IgD-negative memory B cell (primary cell): ENCODE results near the gene PAX7. TPM values are rescaled to one million over a fixed set of nuclear protein-coding genes. Genes with fewer than 3 reads are reported as not detected.

Experiments used
- H3K27ac Mint-ChIP-seq, 3 donors: one replicate each; pipeline ENCODE4 v1.8.0; 2020 to 2022; ENCODE audit warnings: mild to moderate bottlenecking in 3 of 3, mixed read lengths in 3 of 3, moderate library complexity in 1 of 3
- H3K27me3 Mint-ChIP-seq: one replicate; pipeline ENCODE4 v1.8.0; 2021; ENCODE audit warnings: mixed read lengths
- H3K36me3 Mint-ChIP-seq: one replicate; pipeline ENCODE4 v1.8.0; 2020; ENCODE audit warnings: mild to moderate bottlenecking, mixed read lengths
- H3K4me1 Mint-ChIP-seq, 3 donors: one replicate each; pipeline ENCODE4 v1.8.0; 2020 to 2022; ENCODE audit warnings: mixed read lengths in 3 of 3, mild to moderate bottlenecking in 1 of 3
- H3K4me3 Mint-ChIP-seq, 4 donors: one replicate each; pipeline ENCODE4 v1.8.0; 2020 to 2022; ENCODE audit warnings: mild to moderate bottlenecking in 4 of 4, mixed read lengths in 4 of 4, moderate library complexity in 3 of 4
- H3K9me3 Mint-ChIP-seq, 3 donors: one replicate each; pipeline ENCODE4 v1.8.0; 2020 to 2021; ENCODE audit warnings: mixed read lengths in 3 of 3, mild to moderate bottlenecking in 1 of 3
- polyA plus RNA-seq: library from polyadenylated mRNA; unstranded; fragments of 300-500 nt; fragmentation: Illumina TruSeq; gene quantifications from one replicate; pipeline ENCODE4 v1.2.3, GENCODE V29; 2021

PAX7 gene
- polyA plus RNA-seq, 1 donor from 2014 or later: not detected

DNA sequence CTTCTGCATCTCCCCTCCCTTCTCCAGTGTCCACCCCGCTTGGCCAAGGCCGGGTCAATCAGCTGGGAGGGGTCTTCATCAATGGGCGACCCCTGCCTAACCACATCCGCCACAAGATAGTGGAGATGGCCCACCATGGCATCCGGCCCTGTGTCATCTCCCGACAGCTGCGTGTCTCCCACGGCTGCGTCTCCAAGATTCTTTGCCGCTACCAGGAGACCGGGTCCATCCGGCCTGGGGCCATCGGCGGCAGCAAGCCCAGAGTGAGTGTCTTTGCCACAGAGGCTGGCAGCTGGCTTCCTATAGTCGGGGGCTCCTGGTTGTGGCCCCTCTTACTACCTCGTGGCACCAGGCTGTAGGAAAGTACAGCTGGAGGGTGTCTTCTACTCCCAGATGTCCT, 3.6 kb downstream of the PAX7 start:
- Mint-ChIP-seq H3K4me1 (peaks cover 0 to 2% (median 0%) of the 10 kb centered on the region in 3 donors), H3K9me3 (peaks cover 0 to 6% (median 0%) of the 10 kb centered on the region in 3 donors), H3K4me3 (peak overlapping the region in 1 of 4 donors; percentile 45), H3K27ac (peak overlapping the region in 1 of 3 donors; percentile 18), H3K27me3 (peaks cover 68% of the 10 kb centered on the region), H3K36me3 (peaks cover 3% of the 10 kb centered on the region)

DNA sequence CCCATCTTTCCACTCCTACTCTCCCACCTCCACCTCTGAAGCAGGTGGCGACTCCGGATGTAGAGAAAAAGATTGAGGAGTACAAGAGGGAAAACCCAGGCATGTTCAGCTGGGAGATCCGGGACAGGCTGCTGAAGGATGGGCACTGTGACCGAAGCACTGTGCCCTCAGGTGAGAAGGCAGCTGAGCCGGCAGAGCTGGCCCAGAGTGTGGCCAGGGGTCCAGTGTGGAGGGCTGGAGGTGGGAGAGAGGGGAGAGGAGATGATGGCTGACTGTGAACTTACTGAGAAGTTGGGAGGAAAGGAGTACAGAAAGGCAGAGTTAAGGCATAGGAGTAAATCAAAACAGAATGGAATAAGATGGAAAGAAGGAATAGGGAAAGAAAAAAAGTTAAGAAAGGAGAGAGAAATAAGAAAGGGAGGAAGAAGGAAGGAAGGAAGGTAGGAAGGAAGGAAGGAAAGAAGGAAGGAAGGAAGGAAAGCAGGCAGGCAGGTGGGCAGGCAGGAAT, 4.5 kb downstream of the PAX7 start:
- Mint-ChIP-seq H3K27me3 (peaks cover 69% of the 10 kb centered on the region), H3K9me3 (peaks cover 0 to 6% (median 0%) of the 10 kb centered on the region in 3 donors), H3K4me1 (peaks cover 0 to 2% (median 0%) of the 10 kb centered on the region in 3 donors), H3K36me3 (peaks cover 3% of the 10 kb centered on the region), H3K4me3 (peak overlapping the region in 1 of 4 donors; percentile 18), H3K27ac (no peak overlapping the region)

DNA sequence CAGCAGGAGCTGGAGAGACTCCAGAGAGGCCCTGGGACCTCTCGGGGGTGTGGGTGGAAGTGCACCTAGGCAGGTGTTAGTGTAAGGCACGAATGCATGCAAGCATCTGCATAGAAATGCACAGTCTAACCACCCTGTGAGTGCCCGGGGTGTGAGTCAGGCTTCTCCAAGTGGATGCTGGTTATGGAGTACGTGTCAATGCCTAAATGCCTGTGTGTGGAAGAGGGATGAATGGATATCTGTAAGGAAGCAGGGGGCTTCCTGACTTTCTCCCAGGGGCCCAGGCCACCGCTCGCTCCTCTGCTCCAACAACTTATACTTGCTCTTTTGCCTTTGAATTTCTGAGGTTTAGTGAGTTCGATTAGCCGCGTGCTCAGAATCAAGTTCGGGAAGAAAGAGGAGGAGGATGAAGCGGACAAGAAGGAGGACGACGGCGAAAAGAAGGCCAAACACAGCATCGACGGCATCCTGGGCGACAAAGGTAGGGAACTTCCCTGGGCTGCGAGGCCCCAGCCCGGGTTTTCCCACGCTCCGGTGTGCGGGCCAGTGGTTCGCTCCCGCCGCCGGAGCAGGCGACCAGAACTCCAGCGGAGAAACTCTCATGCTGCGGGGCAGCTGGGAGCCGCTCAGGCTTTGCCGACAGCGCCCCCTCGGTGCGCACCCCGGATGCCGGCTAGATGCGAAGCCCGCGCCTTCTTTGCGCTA, 5.4 kb downstream of the PAX7 start:
- H3K27me3 Mint-ChIP-seq: peaks cover 68% of the 10 kb centered on the region

DNA sequence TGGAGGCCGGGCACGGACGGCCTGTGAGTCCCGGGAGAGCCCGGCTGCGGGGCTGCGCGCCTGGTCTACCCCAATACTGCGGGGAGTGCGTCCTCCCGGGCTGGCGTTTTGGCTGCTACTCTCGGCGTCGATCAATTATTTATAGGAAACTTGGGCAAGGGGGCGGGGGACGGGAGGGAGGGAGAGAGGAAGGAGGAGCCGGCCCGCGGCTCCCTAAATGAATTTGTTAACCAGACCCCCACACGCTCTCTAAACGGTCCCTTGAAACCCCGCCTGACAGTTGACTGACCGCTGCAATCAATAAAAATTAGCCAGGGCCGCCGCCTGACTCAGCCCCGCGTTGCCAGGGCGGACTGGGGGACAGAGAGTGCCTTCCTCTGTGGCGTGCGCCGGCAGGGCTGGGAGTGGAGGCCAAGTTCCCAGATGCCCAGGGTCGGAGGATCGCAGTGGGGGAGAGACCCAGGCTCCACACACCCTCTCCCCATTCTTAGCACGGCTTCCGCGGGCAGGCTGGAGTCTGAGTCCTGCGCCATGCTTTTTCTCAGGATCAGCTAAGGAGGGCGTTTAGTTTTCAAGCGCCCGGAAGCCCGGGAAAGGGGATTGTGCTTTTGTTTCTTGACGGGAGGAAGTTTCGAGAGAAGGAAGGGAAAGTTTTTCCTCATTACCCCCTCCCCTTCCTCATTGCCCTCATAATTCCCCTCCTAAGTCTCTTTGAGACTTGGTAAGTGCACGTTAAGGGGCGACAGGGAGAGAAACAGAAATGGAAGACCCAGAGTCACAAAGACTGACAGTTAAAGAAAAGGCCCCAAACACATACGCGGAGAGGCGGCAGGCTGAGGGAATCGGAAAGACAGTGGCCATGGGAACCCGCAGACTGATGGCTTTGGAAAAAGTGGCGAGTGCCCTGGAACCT, 6.2 kb downstream of the PAX7 start:
- H3K9me3 Mint-ChIP-seq: peaks cover 0 to 6% (median 0%) of the 10 kb centered on the region in 3 donors
- peaks cover 4% of the 10 kb centered on the region for H3K36me3 Mint-ChIP-seq
- no peaks in the 10 kb centered on the region for H3K4me1 Mint-ChIP-seq
- H3K27ac Mint-ChIP-seq: peak overlapping the region in 1 of 3 donors; percentile 62
- no peak overlapping the region for H3K4me3 Mint-ChIP-seq
- H3K27me3 Mint-ChIP-seq: peaks cover 72% of the 10 kb centered on the region

More for the DNA sequence above, 5.4 kb downstream of the PAX7 start:
- H3K9me3 Mint-ChIP-seq: peaks cover 0 to 6% (median 0%) of the 10 kb centered on the region in 3 donors
- H3K36me3 Mint-ChIP-seq: peaks cover 4% of the 10 kb centered on the region
- no peaks in the 10 kb centered on the region for H3K4me1 Mint-ChIP-seq
- no peak overlapping the region for H3K27ac Mint-ChIP-seq
- H3K4me3 Mint-ChIP-seq: peak overlapping the region in 2 of 4 donors; percentile 18 to 43

DNA sequence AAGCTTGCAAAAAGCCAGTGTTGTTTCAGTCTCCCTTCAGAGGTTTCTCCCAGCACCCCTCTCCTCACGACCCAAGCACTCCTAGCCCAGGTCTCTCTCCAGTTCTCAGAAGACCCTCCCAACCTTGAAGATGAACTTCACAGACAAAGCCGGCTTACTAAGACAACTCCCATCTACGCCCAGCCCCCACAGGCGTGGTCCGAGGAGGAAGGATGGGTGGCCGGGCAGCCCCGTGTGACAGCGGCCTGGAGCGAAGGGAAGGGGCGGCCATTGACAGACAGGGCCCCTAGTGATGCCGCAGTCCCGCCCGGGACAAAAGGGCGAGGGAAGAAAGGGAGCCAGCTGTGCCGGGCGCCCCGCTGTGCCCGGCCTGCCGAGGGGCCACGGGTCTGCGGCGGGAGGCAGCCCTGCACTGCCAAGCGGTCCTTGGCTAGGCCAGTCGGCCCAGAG, 6.9 kb downstream of the PAX7 start:
- Mint-ChIP-seq H3K27ac (peak overlapping the region in 1 of 3 donors; percentile 62), H3K4me1 (no peaks in the 10 kb centered on the region), H3K4me3 (no peak overlapping the region), H3K9me3 (peaks cover 0 to 6% (median 0%) of the 10 kb centered on the region in 3 donors), H3K27me3 (peaks cover 70% of the 10 kb centered on the region), H3K36me3 (peaks cover 4% of the 10 kb centered on the region)

DNA sequence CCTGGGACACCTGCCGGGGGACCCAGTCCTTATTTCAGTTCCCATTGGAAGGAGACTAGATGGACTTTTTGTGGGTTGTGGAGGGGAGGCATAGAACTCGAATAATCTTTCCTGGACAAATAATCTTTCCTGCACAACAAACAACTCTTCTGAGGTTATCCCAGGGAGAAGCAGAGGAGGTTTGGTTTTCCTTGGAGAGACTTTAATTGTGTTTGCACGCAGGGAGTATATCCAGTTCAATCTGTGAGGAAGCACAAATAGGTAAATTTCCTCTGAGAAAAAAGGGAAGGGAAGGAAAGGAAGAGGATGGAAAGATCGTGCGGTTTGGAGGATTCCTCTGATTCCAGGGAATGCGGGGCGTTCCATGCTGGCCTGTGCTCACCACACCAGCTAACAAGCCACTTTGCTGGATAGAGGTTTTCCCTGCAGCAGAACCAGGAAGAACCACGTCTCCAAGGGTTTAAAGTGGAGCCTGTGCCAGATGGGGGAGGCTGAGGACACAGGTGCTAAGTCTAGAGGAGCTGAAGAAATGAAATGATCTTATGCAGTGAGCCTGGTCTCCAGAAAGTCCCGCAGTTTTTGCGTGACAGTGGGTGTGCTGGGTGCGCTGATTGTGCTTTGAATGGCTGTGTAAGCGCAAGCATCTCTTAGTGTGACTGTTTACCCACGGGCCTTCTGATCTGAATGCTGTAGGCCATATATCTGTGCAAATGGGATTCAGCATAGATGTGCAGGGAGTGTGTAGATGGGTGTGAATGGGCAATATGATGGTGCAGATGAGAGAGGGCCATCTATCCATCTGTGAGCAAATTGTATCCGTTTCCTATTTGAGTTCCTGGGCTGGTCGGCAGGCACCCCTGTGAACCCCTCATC, 7.6 kb downstream of the PAX7 start:
- peaks cover 71% of the 10 kb centered on the region for H3K27me3 Mint-ChIP-seq
- H3K27ac Mint-ChIP-seq: no peak overlapping the region
- H3K36me3 Mint-ChIP-seq: peaks cover 4% of the 10 kb centered on the region
- H3K4me3 Mint-ChIP-seq: peak overlapping the region in 1 of 4 donors; percentile 46
- no peaks in the 10 kb centered on the region for H3K4me1 Mint-ChIP-seq
- peaks cover 0 to 6% (median 0%) of the 10 kb centered on the region in 3 donors for H3K9me3 Mint-ChIP-seq

DNA sequence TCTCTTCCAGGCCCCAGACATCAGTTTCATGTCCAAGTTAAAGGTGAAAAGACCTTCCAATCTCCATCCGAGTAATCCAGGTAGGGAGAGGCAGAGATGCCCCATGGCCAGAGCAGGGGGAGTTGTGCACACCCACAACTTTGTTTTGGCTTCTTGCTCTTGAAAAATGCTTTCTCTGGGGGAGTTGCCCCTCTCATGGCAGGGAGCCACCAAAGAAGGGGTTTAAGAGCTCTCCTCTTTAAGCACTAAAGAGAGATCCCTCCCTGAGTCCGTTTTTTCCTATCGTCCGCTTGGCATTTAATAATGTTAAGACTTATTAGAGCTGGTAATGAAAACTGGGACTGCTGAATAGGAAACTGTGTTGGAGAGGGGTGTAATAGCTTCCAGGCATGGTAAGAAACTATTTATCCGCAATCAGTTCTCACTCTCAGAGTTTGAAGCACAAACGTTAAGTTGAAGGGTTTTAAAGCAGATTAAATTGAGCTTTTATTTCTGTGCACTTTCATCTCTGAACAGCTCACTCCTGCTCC, 8.3 kb downstream of the PAX7 start:
- Mint-ChIP-seq H3K36me3 (peaks cover 2% of the 10 kb centered on the region), H3K27me3 (peaks cover 66% of the 10 kb centered on the region), H3K4me1 (peaks cover 0 to 1% (median 0%) of the 10 kb centered on the region in 3 donors), H3K9me3 (peaks cover 0 to 3% (median 0%) of the 10 kb centered on the region in 3 donors), H3K4me3 (no peak overlapping the region), H3K27ac (peak overlapping the region in 1 of 3 donors; percentile 9)

DNA sequence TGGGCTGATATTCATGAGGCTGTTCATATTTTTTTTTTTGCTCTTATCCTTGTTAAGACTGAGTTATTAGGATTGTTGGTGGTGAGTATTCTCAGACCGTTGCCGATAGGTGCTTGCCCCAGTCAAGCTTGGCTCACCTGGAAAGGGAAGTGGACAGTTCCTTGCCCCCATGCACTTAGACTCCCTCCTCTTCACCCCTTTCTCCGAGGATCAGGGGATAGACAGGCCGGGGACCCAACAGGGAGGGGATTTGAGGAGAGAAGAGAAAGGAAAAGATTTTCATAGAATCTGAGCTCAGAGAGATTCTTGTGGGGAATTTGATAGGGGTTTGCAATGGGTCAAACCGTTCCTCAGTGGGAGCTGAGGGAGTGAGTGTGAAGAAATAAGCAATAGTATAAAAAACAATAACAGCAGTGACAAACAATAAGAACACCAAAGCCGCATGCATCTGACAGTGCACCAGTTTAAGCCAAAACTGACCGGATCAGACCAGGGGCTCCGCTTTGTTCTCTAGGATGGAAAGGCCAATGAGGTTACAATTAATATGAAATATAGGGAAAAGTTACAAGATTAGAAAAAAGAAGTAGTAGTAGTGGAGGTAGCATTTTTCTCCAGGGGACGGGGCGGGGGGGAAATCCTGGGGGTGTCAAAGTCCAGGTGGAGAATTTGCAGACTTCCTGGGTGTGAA, 8.9 kb downstream of the PAX7 start:
- Mint-ChIP-seq H3K36me3 (peaks cover 2% of the 10 kb centered on the region), H3K27me3 (peaks cover 66% of the 10 kb centered on the region), H3K4me1 (peaks cover 0 to 3% (median 2%) of the 10 kb centered on the region in 3 donors), H3K4me3 (peak overlapping the region in 1 of 4 donors; percentile 5), H3K9me3 (peaks cover 0 to 2% (median 0%) of the 10 kb centered on the region in 3 donors), H3K27ac (peak overlapping the region in 1 of 3 donors; percentile 9)

DNA sequence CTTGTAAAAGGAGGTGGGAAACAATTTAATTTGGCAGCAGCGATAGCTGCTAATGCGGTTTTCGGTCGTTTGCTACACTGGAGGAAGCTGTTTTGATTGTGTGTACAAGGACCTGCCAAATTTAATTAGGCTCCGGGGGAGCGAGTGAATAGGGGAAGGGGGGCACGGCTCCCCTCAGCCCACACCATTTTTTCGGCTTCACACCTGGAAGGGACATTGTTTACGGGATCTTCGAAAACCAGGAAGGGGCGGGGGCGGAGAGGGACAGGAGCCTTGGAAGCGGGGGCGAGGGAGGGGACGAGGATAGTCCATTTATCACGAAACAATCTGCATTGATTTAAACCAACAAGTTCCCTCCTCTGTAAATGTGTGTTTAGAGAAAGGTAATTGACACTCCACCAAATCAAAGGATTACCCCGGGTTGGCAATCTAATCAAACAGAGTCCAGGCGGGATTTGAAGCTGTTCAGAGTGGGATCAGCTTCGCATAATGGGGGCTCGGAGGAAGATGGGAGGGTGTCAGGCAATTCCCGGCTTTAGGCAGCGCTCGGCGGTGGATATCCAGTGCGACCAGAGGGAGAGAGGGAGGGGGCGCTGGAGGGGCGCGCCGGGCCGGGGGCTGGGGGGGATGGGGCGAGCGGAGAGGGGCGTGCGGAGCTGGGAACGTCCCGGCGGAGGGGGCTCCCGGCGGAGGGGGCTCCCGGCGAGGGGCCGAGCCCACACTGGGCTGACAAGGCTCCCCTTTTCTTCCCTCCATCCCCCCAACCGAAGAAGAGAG, 9.8 kb downstream of the PAX7 start:
- Mint-ChIP-seq H3K4me3 (no peak overlapping the region), H3K36me3 (peaks cover 2% of the 10 kb centered on the region), H3K27ac (no peak overlapping the region), H3K4me1 (peaks cover 0 to 9% (median 4%) of the 10 kb centered on the region in 3 donors), H3K27me3 (peaks cover 72% of the 10 kb centered on the region), H3K9me3 (no peaks in the 10 kb centered on the region)

DNA sequence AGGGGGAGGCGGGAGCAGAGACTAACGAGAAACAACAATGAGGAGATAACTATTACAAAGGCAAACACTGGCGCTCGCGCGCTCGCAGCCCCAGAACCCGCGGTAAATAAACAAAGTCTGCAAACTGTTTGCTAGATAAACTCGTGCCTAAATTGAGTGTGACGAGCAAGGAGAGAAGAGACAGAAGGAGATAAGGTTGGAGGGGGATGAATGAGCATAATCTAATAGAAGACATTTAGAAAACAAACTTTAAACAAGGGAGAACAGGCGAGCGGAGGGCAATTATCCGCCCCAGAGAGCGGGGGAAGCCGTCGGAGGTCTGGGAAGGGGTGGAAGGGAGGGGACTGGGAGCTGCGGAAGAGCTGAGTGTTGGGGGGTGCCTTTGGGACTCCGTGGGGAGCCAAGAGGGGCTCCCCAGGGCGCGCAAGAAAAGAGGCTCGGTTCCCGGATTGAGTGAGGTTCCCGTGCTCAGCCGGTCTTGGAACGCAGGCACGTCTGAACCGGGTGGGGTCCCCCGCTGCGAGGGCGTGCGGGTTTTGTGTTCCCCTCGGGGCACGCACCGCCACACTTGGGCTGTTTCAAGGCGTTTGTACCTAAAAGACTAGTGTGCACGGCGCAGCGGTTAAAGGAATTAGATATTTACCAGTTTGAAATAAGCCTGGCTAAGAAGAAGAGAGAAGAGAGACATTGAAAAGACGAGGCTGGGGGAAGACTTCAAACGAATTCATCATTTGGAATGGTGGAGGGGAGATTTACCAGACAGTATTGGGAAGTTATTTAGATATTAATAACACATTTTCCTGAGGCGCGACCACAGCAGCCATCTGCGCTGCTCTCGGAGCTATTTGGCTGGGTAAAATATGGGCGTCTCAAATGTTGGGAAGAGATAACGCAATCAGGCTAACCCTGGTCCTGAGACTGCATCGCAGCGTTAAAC, 10.6 kb downstream of the PAX7 start:
- Mint-ChIP-seq H3K27ac (peak overlapping the region in 2 of 3 donors; percentile 40 to 71), H3K4me3 (no peak overlapping the region), H3K36me3 (peaks cover 2% of the 10 kb centered on the region), H3K27me3 (peaks cover 73% of the 10 kb centered on the region), H3K4me1 (peaks cover 0 to 9% (median 4%) of the 10 kb centered on the region in 3 donors), H3K9me3 (no peaks in the 10 kb centered on the region)

DNA sequence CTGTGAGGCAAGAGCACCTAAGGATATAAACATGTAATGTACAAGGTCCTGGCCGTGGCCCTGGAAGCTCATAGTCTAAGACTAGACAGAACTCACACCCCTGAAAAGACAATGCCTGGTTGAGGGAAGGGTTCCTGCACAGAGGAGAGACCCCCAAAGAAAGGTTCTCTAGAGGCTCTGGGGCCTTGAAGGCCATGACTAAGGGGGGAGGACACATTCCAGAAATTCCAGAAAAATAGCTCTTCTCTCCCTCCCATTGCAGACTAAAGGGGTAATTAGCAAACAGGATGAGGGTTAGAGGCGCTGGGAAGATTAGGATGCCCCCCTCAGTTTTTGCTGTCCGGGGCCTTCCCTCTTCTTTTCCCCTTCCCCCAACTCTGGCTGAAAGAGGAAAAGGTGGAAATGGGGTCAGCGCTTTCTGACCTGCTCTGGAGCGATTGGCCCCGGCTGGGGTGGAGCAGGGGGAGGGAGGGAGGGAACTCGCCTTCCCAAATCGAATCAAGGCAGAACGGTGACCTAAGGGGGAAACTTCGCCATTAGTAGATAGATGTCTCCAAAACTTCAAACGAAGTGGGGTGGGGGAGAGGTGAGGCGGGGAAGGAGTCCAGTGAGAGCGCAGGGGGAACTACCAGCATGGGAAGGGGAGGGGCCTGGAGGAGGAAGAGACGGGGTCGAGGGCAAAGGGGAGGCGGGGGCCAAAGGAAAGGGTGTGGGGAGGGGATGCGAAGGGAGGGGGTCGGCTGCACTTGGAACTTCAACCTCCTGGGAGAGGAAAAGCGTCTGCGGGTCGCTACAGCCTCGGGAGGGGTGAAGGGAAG, 11.8 kb downstream of the PAX7 start:
- Mint-ChIP-seq H3K27me3 (peaks cover 69% of the 10 kb centered on the region), H3K9me3 (no peaks in the 10 kb centered on the region), H3K4me1 (peaks cover 0 to 9% (median 4%) of the 10 kb centered on the region in 3 donors), H3K36me3 (peaks cover 1% of the 10 kb centered on the region), H3K4me3 (no peak overlapping the region), H3K27ac (no peak overlapping the region)
